ENCODE data around the gene CERS1.

CERS1 gene

GRCh38 chr19:18861235-18861634 is 34.7 kb downstream of the CERS1 start:
- H3K4me3 ChIP-seq (replicated peaks; ENCODE audit: low read depth, low read length): no peak overlapping the region
- TF ChIP-seq, protein P1, sequence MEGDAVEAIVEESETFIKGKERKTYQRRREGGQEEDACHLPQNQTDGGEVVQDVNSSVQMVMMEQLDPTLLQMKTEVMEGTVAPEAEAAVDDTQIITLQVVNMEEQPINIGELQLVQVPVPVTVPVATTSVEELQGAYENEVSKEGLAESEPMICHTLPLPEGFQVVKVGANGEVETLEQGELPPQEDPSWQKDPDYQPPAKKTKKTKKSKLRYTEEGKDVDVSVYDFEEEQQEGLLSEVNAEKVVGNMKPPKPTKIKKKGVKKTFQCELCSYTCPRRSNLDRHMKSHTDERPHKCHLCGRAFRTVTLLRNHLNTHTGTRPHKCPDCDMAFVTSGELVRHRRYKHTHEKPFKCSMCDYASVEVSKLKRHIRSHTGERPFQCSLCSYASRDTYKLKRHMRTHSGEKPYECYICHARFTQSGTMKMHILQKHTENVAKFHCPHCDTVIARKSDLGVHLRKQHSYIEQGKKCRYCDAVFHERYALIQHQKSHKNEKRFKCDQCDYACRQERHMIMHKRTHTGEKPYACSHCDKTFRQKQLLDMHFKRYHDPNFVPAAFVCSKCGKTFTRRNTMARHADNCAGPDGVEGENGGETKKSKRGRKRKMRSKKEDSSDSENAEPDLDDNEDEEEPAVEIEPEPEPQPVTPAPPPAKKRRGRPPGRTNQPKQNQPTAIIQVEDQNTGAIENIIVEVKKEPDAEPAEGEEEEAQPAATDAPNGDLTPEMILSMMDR (IDR thresholded peaks at IDR 0.05; ENCODE audit: low read depth, low read length, missing control alignments): no peak
- DNase-seq (ENCODE audit: extremely low read depth, low read depth): no peak

GRCh38 chr19:18860725-18861124 is 35.2 kb downstream of the CERS1 start:
- TF ChIP-seq, protein P1 (IDR thresholded peaks at IDR 0.05; ENCODE audit: low read depth, low read length, missing control alignments): no peak
- no peak for DNase-seq (ENCODE audit: extremely low read depth, low read depth)
- H3K4me3 ChIP-seq (replicated peaks; ENCODE audit: low read depth, low read length): no peak overlapping the region

GRCh38 chr19:18860302-18860700 is 35.7 kb downstream of the CERS1 start:
- H3K4me3 ChIP-seq (replicated peaks; ENCODE audit: low read depth, low read length): no peak overlapping the region

DNA sequence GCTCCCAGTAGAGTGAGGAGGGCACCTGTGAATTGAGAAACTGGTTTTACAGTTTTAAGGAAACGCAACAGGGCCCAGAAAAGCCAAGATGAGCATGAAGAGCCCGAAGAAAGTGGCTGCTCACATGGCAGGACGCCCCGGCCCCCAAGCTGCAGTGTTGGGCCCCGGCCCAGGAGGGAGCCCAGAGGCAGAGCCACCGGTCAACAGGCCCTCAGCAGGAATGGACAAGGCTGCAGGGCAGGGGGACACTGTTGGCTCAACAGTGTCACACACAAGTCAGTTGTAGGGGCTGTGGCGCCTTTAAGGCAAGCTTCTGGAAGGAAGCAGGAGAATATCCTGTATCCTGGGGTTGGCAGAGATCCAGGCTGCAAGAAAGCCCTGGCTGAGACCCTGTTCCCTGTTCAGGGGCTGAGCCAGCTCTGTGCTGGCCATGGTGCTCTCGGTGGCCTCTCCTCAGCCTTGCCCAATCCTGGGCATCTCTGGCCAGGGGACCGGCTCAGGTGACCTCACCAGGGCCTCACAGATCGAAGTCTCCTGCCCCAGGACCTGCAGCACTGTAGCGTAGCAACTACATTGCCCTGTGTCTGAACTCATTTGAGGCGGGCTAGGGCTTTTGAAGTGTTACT is 36.2 kb downstream of the CERS1 start:
- no peak overlapping the region for H3K4me3 ChIP-seq (replicated peaks; ENCODE audit: low read depth, low read length)
- DNase-seq (ENCODE audit: extremely low read depth, low read depth): no peak
- TF ChIP-seq, protein P1 (IDR thresholded peaks at IDR 0.05; ENCODE audit: low read depth, low read length, missing control alignments): no peak

More at GRCh38 chr19:18860302-18860700, 35.7 kb downstream of the CERS1 start:
- TF ChIP-seq, protein P1 (IDR thresholded peaks at IDR 0.05; ENCODE audit: low read depth, low read length, missing control alignments): no peak
- DNase-seq (ENCODE audit: extremely low read depth, low read depth): no peak

DNA sequence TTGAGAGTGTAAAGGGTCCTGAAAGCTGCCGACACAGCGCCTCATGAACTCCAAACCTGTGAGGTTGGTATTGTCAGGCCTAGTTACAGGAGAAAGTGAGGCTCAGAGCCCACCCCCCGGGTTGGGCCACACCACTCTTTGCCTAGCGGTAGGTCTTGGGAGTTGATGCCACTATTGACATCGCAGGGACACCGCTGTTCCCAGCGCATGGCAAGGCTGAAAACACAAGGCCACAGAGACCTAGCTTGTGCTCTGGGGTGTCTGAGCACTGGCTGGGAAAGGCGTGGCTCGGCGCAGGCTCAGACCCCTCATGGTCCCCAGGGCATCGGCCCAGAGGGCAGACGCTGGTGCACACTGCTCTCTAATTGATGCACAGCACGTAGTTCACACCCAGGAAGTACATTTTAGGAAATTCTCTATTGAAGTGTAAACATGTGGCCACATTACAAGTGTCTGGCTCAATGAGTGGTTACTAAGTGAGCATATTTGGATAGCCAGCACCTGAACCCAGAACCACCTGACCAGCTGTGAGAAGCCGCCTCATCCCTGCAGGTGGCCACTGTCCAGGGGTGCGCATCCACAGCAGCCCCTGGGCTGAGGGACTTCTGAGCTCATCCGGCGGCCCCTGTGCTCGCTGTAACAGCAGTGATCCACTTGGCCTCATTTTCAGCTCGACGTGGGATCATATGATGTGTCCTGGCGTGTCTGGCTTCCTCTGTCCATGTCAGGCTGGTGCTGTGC is 36.9 kb downstream of the CERS1 start:
- no peak overlapping the region for H3K4me3 ChIP-seq (replicated peaks; ENCODE audit: low read depth, low read length)
- DNase-seq (ENCODE audit: extremely low read depth, low read depth): no peak
- TF ChIP-seq, protein P1 (IDR thresholded peaks at IDR 0.05; ENCODE audit: low read depth, low read length, missing control alignments): no peak

- TF ChIP-seq, protein P1 (IDR thresholded peaks at IDR 0.05; ENCODE audit: low read depth, low read length, missing control alignments): no peak
- H3K4me3 ChIP-seq (replicated peaks; ENCODE audit: low read depth, low read length): no peak overlapping the region
- DNase-seq (ENCODE audit: extremely low read depth, low read depth): no peak
Measured at GRCh38 chr19:18857223-18857622, 38.7 kb downstream of the CERS1 start.
